SK-N-SH (cell line): ENCODE results near the gene DNAH14.

Source experiments
- CHD2 ChIP-seq: fragments of 150-350 bp; IDR thresholded peaks from 2 replicates; pipeline ENCODE4 v1.6.1; 2018; ENCODE audit warnings: low read length; ENCODE audit not compliant: partially characterized antibody
- CTCF ChIP-seq: fragments of 200-600 bp; sonication (generic); IDR thresholded peaks from 2 replicates; pipeline ENCODE4 v1.6.1; 2017; ENCODE audit warnings: antibody characterized with exemption, mild to moderate bottlenecking, moderate library complexity
- EP300 ChIP-seq, 2 experiments: IDR thresholded peaks; 2 replicates each; pipeline versions ENCODE4 v1.4.0 to v1.6.1; 2012; ENCODE audit warnings: borderline replicate concordance in 1 of 2, low read depth in 1 of 2, low read length in 1 of 2
- EZH2phosphoT487 ChIP-seq: fragments of 200-600 bp; sonication (generic); IDR thresholded peaks from 2 replicates; pipeline ENCODE4 v1.6.1; 2017; ENCODE audit warnings: low read depth, mixed run types, mild to moderate bottlenecking, antibody characterized with exemption, moderate library complexity, borderline replicate concordance
- GABPA ChIP-seq: IDR thresholded peaks from 2 replicates; pipeline ENCODE4 v1.4.0; 2012; ENCODE audit warnings: low read depth, mild to moderate bottlenecking
- NFIC ChIP-seq: IDR thresholded peaks from 2 replicates; pipeline ENCODE4 v1.4.0; 2012; ENCODE audit warnings: borderline replicate concordance
- POLR2AphosphoS5 ChIP-seq: IDR thresholded peaks from 2 replicates; pipeline ENCODE4 v1.6.1; 2012; ENCODE audit warnings: low read depth, low read length
- REST ChIP-seq: IDR thresholded peaks from 2 replicates; pipeline ENCODE4 v1.6.1; 2012; ENCODE audit warnings: mild to moderate bottlenecking, low read depth, low read length, moderate library complexity
- RXRA ChIP-seq: IDR thresholded peaks from 2 replicates; pipeline ENCODE4 v1.4.0; 2012; ENCODE audit warnings: low read depth, mild to moderate bottlenecking, borderline replicate concordance
- SIN3A ChIP-seq: IDR thresholded peaks from 2 replicates; pipeline ENCODE4 v1.6.1; 2012; ENCODE audit warnings: low read depth, mild to moderate bottlenecking, low read length, moderate library complexity, borderline replicate concordance
- SMC3 ChIP-seq: IDR thresholded peaks from 2 replicates; pipeline ENCODE4 v1.6.1; 2012; ENCODE audit warnings: low read depth, low read length, improper control_type of control experiment
- TCF12 ChIP-seq: IDR thresholded peaks from 2 replicates; pipeline ENCODE4 v1.4.0; 2012

- no peak for TF ChIP-seq CTCF
- TF ChIP-seq GABPA: no peak
- TF ChIP-seq POLR2AphosphoS5: no peak
- TF ChIP-seq NFIC: no peak
- TF ChIP-seq CHD2: no peak
- TF ChIP-seq EP300 (IDR thresholded peaks at IDR 0.05; ENCODE audit: borderline replicate concordance in 1 of 2, low read depth in 1 of 2, low read length in 1 of 2): no peak
- TF ChIP-seq REST: no peak
- TF ChIP-seq EZH2phosphoT487: no peak
- no peak for TF ChIP-seq RXRA
- no peak for TF ChIP-seq TCF12
- TF ChIP-seq SIN3A: no peak
- TF ChIP-seq SMC3: no peak
Measured at GRCh38 chr1:225277445-225277844, 348.0 kb downstream of the DNAH14 start.
